ENCODE data around the gene CTF1.

The CTF1 gene

DNA sequence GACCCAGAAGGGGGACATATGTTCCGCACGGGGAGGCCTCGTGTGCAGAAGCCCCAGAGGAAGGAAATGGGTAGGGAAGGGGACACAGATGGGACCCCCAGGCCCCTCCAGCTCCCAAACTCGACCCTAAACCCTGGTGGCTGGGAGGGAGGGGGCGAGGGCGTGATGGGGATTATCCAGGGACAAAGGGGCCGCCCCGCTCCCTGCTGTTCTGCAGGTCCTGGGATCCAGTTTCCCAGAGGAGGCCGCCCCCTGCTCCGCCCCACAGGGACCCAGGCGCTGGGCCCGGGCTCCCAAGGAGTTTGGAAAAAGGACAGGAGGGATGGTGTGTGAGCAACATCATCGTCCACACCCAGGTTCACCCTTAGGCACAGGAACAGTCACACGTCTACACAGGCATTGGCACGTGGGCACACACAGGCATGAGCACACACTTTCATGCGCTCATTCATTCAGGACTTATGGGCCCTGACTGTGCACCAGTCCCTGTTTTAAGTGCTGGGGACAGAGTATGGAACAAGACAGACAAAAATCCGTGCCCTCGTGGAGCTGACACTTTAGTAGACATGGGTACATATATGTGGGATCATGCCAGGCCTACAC is 14.1 kb downstream of the CTF1 start:
- no peak for DNase-seq

DNA sequence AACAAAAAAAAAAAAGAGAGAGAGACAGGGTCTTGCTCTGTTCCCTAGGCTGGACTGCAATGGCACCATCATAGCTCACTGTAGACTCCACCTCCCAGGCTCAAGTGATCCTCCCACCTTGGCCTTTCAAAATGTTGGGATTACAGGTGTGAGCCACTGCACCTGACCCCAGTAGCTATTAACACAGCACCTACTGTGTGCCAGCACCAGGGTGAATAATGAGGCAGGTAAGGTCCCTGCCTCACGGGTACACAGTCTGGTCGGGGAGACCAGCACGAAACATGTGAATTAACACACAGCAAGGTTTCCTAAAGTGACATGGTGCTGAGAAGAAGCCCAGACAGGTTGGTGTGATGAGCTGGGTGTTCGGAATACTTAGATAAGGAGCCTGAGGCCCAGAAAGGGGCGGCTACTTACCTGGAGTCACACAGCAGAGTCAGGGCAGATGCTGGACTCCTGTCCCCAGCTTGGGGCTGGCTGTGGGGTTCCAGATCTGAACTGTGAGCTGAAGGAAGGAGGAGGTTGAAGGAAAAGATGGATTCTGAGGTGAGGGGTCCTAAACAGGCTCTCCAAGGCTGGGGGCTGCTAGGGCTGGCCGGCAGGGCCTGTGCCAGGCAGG is 16.5 kb downstream of the CTF1 start:
- DNase-seq = no peak

DNA sequence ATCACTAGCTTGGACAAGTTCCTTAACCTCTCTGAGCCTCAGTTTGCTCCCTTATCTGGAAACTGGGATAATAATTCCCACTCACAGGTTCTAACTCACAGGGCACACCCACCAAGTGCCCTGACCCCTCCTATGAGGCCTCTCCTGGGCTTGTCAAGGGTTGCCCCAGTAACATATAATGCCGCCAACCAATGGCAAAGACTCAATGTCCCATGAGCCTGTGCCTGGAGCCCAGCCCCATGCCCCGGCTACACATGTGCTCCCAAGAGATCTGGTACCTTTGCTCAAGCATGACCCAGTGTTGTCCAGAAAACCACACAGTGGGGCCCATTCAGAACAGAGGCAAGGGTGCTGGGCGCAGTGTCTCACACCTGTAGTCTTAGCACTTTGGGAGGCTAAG is 18.4 kb downstream of the CTF1 start:
- no peak for DNase-seq

DNA sequence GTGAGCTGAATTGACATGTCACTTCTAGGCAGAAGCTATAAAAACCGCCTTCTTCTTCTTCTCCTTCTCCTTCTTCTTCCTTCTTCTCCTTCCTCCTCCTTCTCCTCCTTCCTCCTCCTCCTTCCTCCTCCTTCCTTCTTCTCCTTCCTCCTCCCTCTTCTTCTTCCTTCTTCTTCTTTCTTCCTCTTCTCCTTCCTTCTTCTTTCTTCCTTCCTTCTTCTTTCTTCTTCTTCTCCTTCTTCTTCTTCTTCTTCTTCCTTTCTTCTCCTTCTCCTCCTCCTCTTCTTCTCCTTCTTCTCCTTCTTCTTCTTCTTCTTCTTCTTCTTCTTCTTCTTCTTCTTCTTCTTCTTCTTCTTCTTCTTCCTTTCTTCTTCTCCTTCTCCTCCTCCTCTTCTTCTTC is 22.2 kb downstream of the CTF1 start:
- DNase-seq = no peak

DNA sequence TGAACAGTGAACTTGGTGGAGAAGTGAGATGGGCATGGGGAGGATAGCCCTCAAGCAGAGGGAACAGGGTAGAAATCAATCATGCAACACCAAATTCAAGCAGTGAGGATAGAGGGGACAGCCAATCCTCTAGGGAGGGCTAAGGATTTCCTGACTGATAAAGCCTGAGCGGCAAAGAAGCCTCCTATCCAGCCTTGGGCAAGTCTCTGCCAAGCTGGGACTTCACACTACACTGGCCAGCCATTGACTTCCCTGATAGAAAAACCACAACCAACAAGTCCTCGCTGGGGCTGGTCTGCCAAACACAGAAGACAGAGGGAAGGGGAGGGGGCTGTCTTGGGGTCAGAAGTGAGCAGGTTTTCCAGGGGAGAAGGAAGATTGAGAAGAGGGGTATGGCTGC is 24.5 kb downstream of the CTF1 start:
- no peak for DNase-seq

DNA sequence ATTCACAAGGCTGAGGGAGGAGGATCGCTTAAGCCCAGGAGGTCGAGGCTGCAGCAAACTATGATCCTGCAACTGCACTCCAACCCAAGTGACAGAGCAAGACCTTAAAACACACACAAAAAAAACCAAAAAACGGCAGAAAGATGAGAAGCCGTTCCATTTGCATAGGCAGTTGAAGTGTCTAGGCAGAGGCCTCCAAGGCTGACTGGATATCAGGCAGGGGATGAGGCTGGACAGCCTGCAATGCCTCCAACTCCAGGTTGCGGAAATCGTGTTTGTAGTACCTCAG is 25.0 kb downstream of the CTF1 start:
- no peak for DNase-seq

DNA sequence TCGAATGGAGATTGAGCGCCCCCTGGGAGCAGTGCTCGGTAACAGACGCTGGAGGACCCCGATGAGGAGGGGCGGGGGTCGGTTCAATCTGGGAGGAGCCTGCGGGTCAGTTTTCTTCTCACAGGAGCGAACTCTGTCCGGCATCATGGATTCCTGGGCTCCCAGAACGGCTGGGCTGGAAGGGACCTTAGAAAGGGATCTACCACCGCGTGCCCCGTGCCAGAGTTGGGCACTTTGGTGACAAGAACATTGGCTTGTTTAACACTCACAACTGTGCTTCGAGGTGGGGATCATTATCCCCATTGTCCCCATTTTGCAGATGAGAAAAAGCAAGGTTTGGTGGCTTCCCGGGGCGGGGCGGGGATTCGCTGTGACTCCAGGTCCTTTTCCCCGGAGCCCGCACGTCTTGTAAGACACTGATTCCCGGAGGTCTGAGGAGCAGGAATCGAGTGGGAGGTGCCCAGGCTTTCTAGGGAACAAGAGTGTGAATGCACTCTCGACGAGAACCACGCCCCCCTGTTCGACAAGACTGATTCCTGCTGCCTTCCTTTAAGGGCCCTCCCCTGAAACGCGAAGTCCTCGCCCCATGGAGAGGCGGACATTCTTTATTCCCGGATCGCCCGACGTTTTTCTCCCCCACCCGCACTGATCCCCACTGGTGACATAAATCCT is 25.5 kb downstream of the CTF1 start:
- peak; percentile 88 for DNase-seq

DNA sequence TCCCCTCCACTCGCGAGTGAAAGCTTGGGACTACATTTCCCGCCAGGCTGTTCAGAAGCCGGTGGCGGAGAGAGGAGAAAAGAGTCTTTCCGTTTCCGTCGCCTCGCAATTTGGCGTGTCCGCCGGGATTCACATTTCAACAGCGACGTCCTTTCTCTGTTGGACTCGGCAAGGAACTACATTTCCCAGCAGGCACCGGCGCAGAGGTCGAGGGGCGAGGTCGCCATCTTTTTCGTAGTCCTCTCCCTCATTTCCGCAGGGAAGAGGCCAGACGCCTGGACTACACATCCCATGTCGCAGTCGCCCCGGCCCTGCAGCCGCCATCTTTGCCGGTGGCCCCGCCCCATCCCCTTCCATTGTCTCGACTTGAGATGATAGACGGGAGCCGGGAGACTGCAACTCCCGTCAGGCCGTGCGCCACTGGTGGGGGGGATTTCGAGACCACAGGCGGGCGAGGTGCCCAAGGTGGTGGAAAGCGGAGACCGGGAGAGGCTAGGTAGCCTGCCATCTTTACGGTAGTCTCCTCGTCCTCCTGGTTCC is 26.1 kb downstream of the CTF1 start:
- DNase-seq = peak; percentile 99

DNA sequence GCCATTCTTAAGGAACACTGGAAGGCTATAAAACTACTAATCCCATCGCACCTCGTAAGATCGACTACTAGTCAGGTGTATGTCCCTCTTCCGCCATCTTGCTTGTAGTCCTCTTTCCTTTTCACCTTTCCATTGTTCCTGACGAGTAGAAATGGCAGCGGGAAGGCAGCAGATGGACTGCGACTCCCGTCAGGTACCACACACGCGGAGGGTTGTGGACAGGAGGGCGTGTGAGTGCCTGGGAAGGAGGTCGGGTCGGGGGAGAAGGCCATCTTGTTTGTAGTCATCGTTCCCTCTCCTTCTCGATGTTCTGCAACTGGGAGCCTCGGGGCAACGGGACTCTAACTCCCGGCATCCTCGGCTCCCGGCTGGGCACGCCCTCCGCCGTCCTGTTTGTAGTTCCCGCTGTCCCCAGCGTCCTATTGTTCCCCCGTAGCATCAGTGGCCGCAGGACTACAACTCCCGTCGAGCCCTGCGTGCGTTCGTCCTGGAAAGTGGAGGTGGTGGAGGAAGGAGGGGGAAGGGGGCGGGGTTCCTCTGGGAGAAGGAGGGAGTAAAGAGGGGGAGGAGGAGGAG is 26.6 kb downstream of the CTF1 start:
- peak; percentile 99 for DNase-seq

DNA sequence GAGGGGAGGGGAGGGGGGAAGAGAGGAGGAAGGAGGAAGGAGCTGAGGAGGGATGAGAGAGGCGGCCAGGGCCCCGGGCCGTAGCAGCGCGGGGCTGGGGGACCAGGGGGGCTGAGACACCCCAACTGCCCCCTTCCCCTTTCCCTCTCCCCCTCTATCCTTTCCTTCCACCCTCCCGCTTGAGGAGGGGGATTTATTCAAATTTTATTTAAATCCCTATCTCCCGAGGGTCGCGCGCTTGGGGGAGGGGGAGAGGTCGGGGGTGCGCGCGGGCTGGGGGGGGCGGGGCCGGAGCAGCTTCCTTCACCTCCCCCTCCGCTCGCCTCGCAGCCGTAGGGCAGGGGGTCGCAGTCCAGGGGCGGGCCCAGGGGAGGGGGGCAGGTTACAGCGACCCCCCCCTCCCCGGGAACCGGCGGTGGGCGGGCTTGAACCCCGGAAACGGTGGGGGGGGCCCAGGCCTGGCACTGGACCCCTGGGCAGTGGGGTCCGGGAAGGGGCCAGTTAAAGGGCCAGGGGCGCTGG is 27.2 kb downstream of the CTF1 start, which contains the start of gene FBXL19:
Gene FBXL19 (plus strand): TSS at position 19 of the 522 bp plus-strand sequence. CDS start 2,183 bp downstream, outside the sequence.
- no peak for DNase-seq

DNA sequence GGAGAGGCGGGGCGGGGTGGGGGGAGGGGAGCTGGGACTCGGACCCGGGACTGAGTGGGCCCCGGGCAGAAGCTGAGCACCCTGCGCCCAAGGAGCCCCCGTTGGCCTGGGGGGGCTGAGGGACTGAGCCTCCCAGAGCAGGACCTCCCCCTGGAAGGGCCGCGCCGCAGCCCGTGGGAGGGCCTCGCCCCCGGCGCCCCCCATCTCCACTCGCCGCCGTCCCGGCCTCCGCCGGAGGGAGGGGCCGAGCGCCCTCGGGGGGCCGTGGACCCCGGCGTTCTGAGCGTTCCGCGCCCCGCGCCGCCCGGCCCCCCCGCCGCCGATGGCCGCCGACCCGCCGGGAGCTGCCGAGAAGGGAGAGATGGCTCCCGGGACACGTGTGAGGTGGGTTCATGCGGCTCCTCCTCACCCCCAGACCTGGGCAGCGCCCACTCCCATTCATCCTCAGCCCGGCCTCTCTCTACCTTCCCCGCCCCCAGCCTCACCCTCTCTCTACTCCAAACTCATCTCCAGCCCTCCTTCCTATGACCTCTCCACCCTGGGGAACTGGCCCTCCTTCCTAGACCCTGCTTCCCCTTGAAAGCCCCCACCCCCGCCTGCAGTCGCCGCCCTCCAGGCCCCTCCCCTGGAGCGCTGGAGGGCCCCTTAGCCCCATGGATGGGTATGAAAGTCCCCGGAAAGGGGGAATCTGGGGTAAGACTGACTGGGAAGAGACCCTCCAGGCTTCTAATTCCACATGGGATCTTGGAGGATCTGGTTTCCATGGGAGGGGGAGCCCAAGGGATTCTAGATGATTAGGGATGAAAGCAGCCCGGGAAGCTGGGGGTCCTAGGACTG is 27.9 kb downstream of the CTF1 start:
- DNase-seq = no peak

DNA sequence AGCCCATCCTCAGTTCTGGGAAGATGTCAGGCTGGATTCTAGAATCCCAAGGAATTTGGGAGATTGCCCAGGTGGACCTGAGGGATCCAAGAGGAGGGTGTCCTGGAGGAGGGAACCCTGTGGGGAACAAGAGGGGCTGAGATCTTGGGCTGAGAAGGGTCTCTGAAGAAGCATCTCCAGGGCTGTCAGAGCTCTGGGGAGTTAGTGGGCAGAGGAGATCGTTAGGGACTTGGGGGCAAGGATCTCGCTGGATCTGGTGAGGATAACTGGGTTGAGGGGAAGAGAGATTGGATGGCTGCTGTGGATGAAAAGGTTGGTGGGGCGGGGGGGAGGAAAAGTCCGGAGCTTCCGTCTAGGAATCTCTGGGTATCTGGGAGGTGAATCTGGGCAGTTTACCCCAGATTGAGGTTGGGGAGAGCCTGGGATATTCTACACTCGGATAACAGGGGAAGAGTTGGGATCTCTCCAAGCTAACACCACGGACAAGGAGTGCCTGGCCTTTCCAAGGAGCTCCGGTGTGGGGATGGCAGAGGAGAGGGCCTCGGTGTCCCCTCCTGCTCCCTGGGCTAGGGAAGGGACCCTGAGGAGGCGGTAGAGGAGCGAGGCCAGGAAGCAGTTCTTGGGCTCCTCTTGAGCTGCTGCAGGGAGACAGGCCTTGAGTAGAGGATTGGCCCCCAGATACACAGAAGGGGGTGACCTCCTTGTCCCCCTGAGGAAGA is 28.7 kb downstream of the CTF1 start:
- DNase-seq = no peak

DNA sequence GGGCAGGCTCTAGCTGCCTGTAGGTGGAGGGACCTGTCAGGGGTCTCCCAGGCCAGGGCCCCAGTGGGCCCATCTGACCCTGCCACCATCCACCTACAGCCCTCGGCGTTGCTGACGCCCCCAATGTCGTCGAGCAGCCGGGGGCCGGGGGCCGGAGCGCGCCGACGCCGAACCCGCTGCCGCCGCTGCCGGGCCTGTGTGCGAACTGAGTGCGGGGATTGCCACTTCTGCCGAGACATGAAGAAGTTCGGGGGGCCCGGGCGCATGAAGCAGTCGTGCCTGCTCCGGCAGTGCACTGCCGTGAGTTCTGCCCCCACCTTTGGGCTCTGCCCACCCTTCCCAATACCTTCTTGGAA is 29.2 kb downstream of the CTF1 start:
- no peak for DNase-seq

DNA sequence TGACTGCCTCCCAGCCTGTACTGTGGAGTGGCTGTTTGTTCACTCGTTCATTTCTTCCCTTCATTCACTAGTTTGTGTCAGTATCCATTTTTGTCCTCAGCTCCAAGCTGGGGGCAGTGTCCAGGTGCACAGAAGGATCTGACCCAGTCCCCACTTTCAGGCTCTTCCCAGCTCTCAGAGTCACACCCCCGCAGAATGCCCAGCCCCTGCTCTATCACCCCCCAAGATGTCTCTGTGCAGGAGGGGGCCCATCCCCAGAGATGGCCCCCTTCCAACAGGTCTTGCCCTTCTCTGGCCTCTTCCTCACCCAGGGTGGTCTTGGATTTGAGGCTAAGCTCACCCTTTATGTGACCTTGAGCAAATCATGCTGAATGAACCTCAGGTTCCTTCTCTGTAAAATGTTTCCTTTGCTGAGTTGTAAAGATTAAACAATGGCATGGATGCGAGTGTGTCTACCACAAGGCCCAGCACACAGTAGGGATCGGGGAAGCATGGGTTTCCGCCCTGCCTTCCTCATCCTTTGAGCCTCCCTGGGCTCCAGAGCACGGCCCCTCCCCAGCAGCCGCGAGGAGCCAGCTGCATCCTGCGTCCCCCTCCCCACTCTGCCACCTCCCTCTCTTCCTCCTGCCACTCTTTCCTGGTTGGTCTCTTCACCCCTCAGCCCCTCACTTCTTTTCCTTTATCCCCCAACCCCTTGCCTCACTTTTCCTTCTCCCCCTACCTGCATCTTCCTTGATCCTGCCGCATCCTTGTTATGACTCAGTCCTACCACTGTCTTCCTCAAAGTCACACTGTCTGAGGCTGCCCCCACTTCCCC is 29.8 kb downstream of the CTF1 start:
- no peak for DNase-seq

DNA sequence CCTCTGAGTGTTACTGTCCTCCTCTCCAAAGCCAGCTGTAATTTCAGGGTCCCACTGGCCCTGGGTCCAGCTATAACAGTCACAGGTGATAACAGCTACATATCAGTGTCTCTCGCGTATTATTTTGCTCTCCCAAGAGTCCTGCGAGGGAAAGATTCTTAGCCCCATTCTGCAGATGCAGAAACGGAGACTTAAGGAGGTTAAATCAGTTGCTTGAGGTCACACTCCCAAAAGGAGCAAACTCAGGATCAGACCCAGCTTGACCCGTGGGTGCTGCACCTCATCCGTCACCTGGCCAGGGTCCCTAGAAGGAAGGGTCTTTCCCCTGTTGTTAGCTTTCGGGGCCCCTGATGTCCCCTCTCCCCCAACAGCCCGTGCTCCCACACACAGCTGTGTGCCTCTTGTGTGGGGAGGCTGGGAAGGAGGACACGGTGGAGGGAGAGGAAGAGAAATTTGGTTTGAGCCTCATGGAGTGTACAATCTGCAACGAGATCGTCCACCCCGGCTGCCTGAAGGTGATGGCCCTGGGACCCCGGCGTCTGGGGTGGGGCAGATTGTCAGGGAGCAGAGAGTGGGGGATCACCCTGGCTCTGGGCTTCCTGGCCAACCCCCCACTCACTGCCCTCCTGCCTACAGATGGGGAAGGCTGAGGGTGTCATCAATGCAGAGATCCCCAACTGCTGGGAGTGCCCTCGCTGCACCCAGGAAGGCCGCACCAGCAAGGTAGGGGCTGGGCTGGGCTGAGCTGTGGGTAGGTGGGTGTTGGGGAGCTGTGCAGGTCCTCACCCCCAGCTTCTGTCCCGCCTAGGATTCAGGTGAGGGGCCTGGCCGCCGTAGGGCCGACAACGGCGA is 30.7 kb downstream of the CTF1 start:
- DNase-seq = no peak

DNA sequence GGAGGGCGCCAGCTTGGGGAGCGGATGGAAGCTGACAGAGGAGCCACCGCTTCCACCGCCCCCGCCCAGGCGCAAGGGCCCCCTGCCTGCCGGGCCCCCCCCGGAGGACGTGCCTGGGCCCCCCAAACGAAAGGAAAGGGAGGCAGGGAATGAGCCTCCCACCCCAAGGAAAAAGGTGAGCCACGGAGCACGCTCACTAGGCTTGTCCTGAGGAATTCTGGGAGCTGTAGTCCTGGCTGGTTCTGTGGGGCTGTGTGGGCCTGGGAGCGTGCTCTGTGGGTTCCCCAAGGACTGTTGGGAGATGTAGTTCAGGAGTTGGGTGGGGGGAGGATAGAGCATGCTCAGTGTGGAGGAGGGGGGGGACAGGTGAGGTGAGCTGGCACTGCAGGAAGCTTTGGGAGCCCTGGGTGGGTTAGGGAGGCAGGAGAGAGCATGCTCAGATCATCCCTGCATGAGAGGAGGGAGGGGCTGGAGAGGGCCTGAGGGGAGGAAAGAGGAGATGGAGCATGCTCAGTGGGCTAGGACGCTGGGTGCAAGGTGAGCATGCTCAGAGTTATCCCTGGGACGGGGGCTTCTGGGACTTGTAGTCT is 31.5 kb downstream of the CTF1 start:
- peak; percentile 91 for DNase-seq

DNA sequence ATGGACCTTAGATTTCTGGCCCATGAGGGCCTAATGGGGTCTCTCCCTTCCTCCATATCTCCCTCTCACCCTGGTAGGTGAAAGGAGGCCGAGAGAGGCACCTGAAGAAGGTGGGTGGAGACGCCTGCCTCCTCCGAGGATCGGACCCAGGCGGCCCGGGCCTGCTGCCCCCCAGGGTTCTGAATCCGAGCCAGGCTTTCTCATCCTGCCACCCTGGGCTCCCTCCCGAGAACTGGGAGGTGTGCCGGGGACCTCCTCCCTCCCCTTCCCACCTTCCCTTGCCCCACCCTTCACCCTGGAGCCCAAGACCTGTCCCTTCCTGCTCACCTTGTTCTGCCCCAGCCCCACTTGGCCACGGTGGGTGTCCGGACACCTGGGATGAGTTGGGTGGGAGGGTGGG is 32.0 kb downstream of the CTF1 start:
- DNase-seq = no peak

DNA sequence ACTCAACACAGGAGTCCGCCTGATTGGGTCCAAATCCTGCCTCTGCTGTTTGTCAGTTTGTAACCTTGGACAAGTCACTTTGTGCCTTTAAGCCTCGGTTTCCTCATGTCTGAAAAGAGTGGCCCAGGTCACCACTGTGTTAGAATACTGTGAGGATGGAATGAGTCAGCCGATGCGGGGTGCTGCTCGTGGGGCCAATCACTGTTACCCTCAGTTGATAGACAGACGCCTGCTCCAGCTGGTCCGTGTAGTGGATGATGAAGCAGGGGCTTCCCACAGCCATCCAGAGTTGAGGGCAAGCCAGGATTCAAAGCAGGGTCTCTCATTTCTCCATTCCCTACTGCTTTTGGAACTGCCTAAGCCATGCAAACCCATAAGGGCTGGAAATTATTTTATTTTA is 32.8 kb downstream of the CTF1 start:
- no peak for DNase-seq

DNA sequence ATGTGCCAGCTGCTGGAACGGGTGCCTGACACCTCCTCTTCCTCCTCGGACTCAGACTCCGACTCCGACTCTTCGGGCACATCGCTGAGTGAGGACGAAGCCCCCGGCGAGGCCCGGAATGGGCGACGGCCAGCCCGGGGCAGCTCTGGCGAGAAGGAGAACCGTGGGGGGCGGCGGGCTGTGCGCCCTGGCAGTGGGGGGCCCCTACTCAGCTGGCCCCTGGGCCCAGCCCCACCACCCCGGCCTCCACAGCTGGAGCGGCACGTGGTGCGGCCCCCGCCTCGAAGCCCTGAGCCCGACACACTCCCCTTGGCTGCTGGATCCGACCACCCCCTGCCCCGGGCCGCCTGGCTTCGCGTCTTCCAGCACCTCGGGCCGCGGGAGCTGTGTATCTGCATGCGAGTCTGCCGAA is 33.8 kb downstream of the CTF1 start:
- no peak for DNase-seq

DNA sequence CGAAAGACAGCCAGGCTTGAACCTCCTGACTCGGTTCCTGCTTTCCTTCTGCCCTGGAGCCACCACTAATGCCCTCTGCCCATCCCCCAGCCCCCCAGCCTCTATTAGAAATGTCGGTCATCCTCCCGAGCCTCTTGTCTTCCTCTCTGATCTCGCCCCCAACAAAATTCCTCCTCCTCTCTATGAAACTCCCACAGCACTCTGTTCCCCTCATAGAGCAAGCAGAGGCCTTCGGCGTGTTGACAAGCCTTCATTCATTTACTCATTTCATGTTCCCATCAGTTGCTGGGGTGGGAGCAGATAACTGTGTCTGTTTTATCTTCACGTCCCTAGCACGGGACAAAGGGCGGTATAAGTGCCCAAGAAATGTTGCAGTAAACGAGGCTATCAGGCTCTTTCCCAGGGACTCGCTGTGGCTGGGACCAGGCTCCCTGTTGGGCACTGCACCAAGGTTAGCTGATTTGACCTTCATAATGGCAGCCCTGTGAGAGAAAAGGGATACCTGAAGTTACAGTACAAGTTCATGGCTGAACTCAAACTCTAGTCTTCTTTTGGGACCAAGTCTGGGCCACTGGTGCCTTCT is 34.7 kb downstream of the CTF1 start:
- no peak for DNase-seq
